Fibroblast of lung (primary cell): ENCODE measurements around the gene CCDC86. TPM values are rescaled to one million over a fixed set of nuclear protein-coding genes. Genes with fewer than 3 reads are reported as not detected.

Experiments used
- DNase-seq, 2 donors: peaks; one replicate each; pipeline versions ENCODE4 v3.0.0 to v3.0.0-alpha.2; 2010; ENCODE audit warnings: low read depth in 2 of 2
- H2AFZ ChIP-seq: 2 replicates; pipeline ENCODE4 v1.5.1; 2012; ENCODE audit warnings: low read length, control low read depth, inconsistent platforms
- H3K27ac ChIP-seq: 2 replicates; pipeline ENCODE4 v1.5.1; 2011; ENCODE audit warnings: low read length, control low read depth; ENCODE audit not compliant: insufficient read depth
- H3K27me3 ChIP-seq: 2 replicates; pipeline ENCODE4 v1.5.1; 2011; ENCODE audit warnings: mild to moderate bottlenecking, low read length; ENCODE audit not compliant: control insufficient read depth, insufficient read depth
- H3K36me3 ChIP-seq: 2 replicates; pipeline ENCODE4 v1.5.1; 2011; ENCODE audit warnings: low read length; ENCODE audit not compliant: control insufficient read depth, insufficient read depth
- H3K4me1 ChIP-seq: 2 replicates; pipeline ENCODE4 v1.5.1; 2011; ENCODE audit warnings: low read length; ENCODE audit not compliant: control insufficient read depth, insufficient read depth; ENCODE audit errors: extremely low read depth
- H3K4me2 ChIP-seq: 2 replicates; pipeline ENCODE4 v1.5.1; 2011; ENCODE audit warnings: low read length, control low read depth; ENCODE audit not compliant: insufficient read depth; ENCODE audit errors: extremely low read depth
- H3K4me3 ChIP-seq, 4 experiments: fragments of 200-600 bp in 1 of 4; sonication (generic) in 1 of 4; replicated peaks in 1 of 4; 2 replicates each; pipeline ENCODE4 v1.5.1; 2011 to 2016; ENCODE audit warnings: low read length in 4 of 4, low read depth in 3 of 4, mild to moderate bottlenecking in 3 of 4, control low read depth in 2 of 4, inconsistent platforms in 1 of 4, mixed read lengths in 1 of 4; ENCODE audit not compliant: insufficient read depth in 1 of 4; ENCODE audit errors: control extremely low read depth in 1 of 4
- H3K79me2 ChIP-seq: 2 replicates; pipeline ENCODE4 v1.5.1; 2012; ENCODE audit warnings: mild to moderate bottlenecking, low read length, inconsistent platforms; ENCODE audit not compliant: control insufficient read depth, insufficient read depth
- H3K9ac ChIP-seq: 2 replicates; pipeline ENCODE4 v1.5.1; 2011; ENCODE audit warnings: mild to moderate bottlenecking, low read length, control low read depth; ENCODE audit not compliant: insufficient read depth
- H3K9me3 ChIP-seq: 2 replicates; pipeline ENCODE4 v1.5.1; 2012; ENCODE audit warnings: low read depth, low read length; ENCODE audit not compliant: control insufficient read depth, insufficient read depth
- H4K20me1 ChIP-seq: 2 replicates; pipeline ENCODE4 v1.5.1; 2011; ENCODE audit warnings: low read length; ENCODE audit not compliant: control insufficient read depth, insufficient read depth; ENCODE audit errors: extremely low read depth
- EZH2 ChIP-seq: IDR thresholded peaks from 2 replicates; pipeline ENCODE4 v1.5.1; 2012; ENCODE audit warnings: low read length, control low read depth, mild to moderate bottlenecking; ENCODE audit errors: missing control alignments
- polyA plus RNA-seq, 2 donors: library from polyadenylated mRNA; depleted of rRNA in 1 of 2; stranded (reverse) in 1 of 2; unstranded in 1 of 2; fragments of >200 nt; gene quantifications; 2 replicates each; pipeline ENCODE4 v1.2.1, GENCODE V29; 2011 to 2012; ENCODE audit warnings: missing spikeins in 1 of 2
- total RNA-seq: library from RNA; depleted of rRNA; stranded (reverse); fragments of >200 nt; gene quantifications from 2 replicates; pipeline ENCODE4 v1.2.1, GENCODE V29; 2014
- TF ChIP-seq, protein P1 (sequence below), 2 donors: IDR thresholded peaks in 1 of 2; conservative IDR thresholded peaks in 1 of 2; 1 replicate in 1 of 2; 2 replicates in 1 of 2; pipeline ENCODE4 v1.5.1; 2011 to 2012; ENCODE audit warnings: low read length in 2 of 2, control low read depth in 1 of 2, inconsistent platforms in 1 of 2, low read depth in 1 of 2, mild to moderate bottlenecking in 1 of 2

CCDC86 gene
- total and polyA plus RNA-seq, 2 donors (not counting 1 experiment from before 2014, with no cell fraction given), result 7.4 to 14.9 TPM

GRCh38 chr11:60810151-60810550 is 31.8 kb upstream of the CCDC86 start:
- Histone ChIP-seq H3K27ac (no peak overlapping the region), H4K20me1 (no peaks in the 10 kb centered on the region), H3K27me3 (no peaks in the 10 kb centered on the region), H3K36me3 (no peaks in the 10 kb centered on the region), H3K9ac (no peak overlapping the region), H3K4me1 (no peaks in the 10 kb centered on the region), H3K79me2 (no peaks in the 10 kb centered on the region), H3K4me2 (no peak overlapping the region), H2AFZ (no peak overlapping the region), H3K9me3 (no peaks in the 10 kb centered on the region), H3K4me3 (no peak overlapping the region)
- TF ChIP-seq EZH2, result no peak
- TF ChIP-seq, protein P1, sequence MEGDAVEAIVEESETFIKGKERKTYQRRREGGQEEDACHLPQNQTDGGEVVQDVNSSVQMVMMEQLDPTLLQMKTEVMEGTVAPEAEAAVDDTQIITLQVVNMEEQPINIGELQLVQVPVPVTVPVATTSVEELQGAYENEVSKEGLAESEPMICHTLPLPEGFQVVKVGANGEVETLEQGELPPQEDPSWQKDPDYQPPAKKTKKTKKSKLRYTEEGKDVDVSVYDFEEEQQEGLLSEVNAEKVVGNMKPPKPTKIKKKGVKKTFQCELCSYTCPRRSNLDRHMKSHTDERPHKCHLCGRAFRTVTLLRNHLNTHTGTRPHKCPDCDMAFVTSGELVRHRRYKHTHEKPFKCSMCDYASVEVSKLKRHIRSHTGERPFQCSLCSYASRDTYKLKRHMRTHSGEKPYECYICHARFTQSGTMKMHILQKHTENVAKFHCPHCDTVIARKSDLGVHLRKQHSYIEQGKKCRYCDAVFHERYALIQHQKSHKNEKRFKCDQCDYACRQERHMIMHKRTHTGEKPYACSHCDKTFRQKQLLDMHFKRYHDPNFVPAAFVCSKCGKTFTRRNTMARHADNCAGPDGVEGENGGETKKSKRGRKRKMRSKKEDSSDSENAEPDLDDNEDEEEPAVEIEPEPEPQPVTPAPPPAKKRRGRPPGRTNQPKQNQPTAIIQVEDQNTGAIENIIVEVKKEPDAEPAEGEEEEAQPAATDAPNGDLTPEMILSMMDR (conservative IDR thresholded peaks at IDR 0.05 in 1 of 2, IDR thresholded peaks at IDR 0.05 in 1 of 2; ENCODE audit: low read depth in 1 of 2, low read length in 2 of 2), result no peak
- no peak for DNase-seq

GRCh38 chr11:60810569-60810968 is 31.3 kb upstream of the CCDC86 start:
- Histone ChIP-seq H3K27ac (no peak overlapping the region), H3K36me3 (no peaks in the 10 kb centered on the region), H3K9ac (no peak overlapping the region), H3K4me1 (no peaks in the 10 kb centered on the region), H3K79me2 (no peaks in the 10 kb centered on the region), H3K4me3 (no peak overlapping the region), H3K27me3 (no peaks in the 10 kb centered on the region), H2AFZ (no peak overlapping the region), H4K20me1 (no peaks in the 10 kb centered on the region), H3K9me3 (no peaks in the 10 kb centered on the region), H3K4me2 (no peak overlapping the region)
- TF ChIP-seq, protein P1 (conservative IDR thresholded peaks at IDR 0.05 in 1 of 2, IDR thresholded peaks at IDR 0.05 in 1 of 2; ENCODE audit: low read depth in 1 of 2, low read length in 2 of 2), result no peak
- no peak for TF ChIP-seq EZH2
- no peak for DNase-seq

DNA sequence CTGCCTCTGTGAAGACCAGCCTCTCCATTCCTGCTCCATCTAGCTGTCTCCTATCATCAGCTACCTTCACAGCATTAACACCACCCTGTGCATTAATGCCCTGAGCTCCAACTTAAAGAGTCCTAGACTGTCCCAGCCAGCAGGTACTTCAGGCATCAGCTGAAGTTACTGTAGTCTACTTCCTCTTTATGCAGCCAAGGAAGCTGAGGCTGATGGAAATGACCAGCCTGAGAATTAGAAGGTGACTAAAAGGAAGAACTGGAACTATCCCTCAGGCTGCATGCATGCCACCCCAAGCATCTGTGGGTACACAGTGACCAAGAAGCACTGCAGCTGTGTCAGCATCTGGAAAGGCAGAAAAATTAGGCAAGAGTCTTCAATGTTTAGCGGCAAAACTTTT is 28.6 kb upstream of the CCDC86 start:
- no peaks in the 10 kb centered on the region for H3K36me3 ChIP-seq
- H3K27me3 ChIP-seq, result no peaks in the 10 kb centered on the region
- H3K9ac ChIP-seq, result no peak overlapping the region
- no peaks in the 10 kb centered on the region for H3K9me3 ChIP-seq
- DNase-seq, result no peak
- no peaks in the 10 kb centered on the region for H4K20me1 ChIP-seq
- no peak overlapping the region for H3K4me3 ChIP-seq
- H2AFZ ChIP-seq, result no peak overlapping the region
- TF ChIP-seq, protein P1 (conservative IDR thresholded peaks at IDR 0.05 in 1 of 2, IDR thresholded peaks at IDR 0.05 in 1 of 2; ENCODE audit: low read depth in 1 of 2, low read length in 2 of 2), result no peak
- no peak for TF ChIP-seq EZH2
- H3K27ac ChIP-seq, result no peak overlapping the region
- no peaks in the 10 kb centered on the region for H3K79me2 ChIP-seq
- H3K4me1 ChIP-seq, result no peaks in the 10 kb centered on the region
- H3K4me2 ChIP-seq, result no peak overlapping the region
